HG02588 (cell line): Measurements from ENCODE around the gene BUD31.
"Not testable (repeated sequence)": the region's sequence is repeated elsewhere in the genome, so short reads cannot be mapped to it uniquely, and the experiment has no call there.

Experiments
- ATAC-seq: cut with Tn5 transposase; IDR thresholded peaks from one replicate; pipeline ENCODE4 v1.9.1; 2021; ENCODE audit warnings: mild to moderate bottlenecking, moderate library complexity; ENCODE audit not compliant: unreplicated experiment

The BUD31 gene

DNA sequence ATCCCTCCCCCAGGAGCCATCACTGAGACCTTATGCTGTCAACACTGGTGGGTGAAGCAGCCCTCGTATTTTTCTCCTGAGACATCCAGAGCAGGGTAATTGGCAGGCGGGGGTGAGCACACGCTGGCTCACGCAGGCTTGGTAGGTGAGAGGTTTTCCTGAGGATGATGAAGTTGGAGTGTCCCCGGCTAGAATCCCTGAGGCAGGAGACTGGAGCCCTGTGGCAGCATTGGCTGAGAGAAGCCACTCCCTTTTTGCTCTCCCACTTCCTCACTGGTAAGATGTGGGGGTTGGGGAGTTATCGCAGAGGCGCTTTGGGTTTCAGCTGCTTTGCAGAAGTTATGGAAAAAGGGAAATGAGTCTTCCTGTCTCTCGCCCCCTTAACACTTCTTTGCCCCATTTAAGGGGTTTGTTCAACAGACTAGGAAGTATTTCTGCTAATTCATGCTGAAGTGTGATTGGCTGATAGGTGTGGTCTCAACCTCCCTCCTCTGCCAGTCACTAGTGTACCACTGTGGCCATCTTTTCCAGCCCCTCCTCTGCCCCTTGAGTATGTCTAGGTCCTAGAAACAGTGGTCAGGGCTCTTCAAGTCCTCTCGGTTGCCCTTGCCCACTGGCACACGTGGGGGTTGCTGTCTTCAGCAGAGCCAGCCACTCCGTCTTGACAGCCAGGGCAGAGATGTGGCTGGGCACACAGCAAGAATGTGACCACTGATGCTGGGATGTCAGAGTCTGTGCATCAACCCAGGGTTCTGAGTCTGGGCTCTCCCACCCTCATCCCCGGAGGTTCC lies 28.5 kb upstream of the BUD31 start:
- peak; percentile 30 for ATAC-seq

DNA sequence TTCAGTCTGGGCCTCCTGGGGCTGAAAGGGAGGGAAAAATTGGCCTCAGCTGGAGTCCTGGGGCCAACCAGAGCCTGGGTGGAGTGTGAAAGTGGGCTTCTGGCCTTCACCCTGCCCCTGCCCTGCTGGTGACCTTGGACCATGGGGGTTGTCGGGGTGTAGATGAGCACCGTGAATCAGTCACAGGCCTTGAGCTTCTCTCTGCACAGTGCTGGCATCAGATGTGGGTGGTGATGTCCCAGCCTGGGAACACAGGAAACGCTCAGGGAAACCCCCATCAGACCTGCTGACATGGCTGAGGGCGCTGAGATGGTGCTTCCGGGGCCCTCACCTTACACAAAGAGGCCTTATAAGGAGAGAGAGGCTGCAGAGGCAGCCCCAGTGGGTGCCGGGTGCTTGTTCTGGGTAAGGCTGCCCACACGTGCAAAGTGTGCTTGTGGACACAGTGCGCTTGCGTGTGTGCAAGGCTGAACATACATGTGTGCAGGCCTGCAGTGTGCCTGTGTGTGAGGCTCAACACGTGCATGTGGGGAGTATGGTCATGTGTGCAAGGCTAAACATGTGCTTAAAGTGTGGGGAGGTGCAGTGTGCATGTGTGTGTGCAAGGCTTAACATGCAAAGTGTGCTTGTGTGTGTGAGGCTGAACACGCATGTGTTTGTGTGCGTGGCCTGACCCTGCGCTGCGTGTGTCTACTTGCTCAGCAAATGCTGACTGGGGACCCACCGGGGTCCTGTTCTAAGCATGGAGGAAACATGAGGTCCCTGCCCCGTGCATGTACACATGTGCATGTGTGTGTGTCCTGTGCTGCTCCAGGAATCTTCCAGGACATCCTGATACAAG lies 27.7 kb upstream of the BUD31 start:
- ATAC-seq = peak; percentile 85

GRCh38 chr7:99381664-99382075 lies 27.1 kb upstream of the BUD31 start:
- no peak for ATAC-seq

- no peak for ATAC-seq
Observed at GRCh38 chr7:99383203-99383602, 25.6 kb upstream of the BUD31 start.

DNA sequence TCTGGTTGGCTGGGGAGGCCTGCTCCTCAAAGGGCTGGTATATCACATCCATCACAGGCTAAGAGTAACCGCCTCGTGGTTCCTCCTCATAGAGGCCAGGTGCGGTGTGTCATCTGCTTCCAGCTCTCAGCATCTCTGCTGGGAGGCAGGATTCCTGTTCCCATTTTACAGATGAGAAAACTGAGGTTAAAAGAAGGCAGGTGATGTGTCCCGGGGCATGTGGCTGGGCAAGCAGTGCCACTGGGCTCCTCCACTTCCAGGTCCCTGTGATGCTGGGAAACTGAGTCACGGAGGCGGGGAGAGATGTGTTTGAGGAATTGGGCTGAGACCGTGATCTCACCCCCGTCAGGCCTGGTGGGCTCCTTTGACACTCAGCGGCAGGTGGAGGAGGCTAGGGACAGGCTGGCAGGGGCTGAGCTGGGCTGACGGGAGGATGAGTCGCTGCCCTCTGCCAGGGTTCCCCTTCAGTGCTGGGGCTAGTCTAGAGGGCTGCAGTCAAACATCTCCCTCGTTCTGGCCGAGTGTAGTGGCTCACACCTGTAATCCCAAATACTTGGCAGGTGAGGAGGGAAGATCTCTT lies 24.9 kb upstream of the BUD31 start:
- ATAC-seq = no peak

DNA sequence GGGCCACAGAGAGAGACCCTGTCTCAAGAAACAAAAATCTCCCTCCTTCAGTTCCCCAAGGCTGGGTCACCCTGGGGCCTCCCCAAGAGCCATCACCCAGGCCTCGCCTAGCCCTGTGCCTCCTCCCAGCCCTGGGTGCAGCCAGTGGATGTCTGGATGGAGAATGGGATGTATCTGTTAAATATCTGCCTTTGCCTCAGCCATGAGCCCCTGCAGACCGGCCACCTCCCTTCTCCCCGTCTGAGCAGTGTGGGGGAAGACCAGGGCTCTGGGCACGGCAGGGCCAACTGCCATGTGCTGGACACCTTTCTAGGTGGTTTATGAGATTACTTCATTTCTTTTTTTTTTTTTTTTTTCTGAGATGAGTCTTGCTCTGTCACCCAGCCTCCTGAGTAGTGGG lies 24.2 kb upstream of the BUD31 start:
- no peak for ATAC-seq

DNA sequence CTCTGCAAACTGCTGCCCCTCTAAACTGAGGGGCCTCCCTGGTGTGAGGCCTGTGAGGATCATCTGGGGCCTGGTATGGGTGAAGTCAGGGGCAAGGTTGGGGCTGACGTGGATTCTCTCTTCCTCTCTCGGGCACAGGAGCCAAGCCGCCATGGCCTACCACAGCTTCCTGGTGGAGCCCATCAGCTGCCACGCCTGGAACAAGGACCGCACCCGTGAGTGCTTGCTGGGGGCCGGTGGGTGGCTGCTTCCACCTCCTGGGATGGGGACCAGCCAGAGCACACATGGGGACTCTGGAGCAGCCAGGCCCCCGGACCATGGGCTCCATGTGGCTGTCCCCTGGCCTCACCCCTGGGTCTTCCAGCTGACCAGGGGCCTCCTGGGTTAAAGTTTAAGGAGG lies 23.2 kb upstream of the BUD31 start:
- ATAC-seq = no peak

DNA sequence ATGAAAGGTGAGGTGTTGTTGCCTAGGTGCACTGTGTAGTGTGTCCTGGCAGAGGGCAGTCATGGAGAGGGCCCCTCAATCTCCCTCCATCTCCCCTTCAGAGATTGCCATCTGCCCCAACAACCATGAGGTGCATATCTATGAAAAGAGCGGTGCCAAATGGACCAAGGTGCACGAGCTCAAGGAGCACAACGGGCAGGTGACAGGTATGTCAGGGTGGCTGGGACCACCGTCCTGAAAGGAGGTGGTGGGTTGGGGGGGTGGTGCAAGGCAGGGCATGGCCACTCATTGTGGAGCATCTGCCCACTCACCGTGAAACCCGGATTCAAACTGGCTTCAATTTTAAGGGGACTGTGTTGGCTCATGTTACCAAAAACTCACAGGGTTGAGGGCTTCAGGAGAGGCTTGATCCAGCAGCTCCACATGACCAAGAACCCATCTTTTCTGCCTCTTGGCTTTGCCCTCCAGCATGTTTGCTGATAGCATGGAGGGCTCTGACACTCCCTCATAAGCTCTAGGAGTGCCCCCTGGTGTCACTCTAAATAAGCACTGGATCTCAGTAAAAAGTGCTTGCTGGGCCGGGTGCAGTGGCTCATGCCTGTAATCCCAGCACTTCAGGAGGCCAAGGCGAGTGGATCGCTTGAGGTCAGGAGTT lies 22.1 kb upstream of the BUD31 start:
- ATAC-seq = no peak

DNA sequence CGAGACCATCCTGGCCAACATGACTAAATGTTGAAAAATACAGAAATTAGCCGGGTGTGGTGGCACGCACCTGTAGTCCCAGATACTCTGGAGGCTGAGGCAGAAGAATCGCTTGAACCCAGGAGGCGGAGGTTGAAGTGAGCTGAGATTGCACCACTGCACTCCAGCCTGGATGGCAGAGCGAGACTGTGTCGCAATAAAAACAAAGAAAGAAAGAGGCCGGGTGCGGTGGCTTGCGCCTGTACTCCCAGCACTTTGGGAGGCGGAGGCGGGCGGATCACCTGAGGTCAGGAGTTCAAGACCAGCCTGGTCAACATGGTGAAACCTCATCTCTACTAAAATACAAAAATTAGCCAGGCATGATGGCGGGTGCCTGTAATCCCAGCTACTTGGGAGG lies 21.5 kb upstream of the BUD31 start:
- not testable (repeated sequence) for ATAC-seq

DNA sequence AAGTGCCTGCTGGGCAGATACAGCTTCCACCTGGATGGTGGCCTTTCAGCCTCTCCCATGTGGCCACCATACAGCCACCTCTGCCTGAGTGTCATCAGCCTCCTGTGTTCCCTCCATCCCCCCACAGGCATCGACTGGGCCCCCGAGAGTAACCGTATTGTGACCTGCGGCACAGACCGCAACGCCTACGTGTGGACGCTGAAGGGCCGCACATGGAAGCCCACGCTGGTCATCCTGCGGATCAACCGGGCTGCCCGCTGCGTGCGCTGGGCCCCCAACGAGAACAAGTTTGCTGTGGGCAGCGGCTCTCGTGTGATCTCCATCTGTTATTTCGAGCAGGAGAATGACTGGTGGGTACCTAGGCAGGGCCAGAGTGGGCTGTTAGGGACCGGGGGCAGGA lies 20.9 kb upstream of the BUD31 start:
- no peak for ATAC-seq

- ATAC-seq = no peak
Observed at GRCh38 chr7:99389772-99390171, 19.0 kb upstream of the BUD31 start.

GRCh38 chr7:99390941-99391602 lies 17.7 kb upstream of the BUD31 start:
- no peak for ATAC-seq

DNA sequence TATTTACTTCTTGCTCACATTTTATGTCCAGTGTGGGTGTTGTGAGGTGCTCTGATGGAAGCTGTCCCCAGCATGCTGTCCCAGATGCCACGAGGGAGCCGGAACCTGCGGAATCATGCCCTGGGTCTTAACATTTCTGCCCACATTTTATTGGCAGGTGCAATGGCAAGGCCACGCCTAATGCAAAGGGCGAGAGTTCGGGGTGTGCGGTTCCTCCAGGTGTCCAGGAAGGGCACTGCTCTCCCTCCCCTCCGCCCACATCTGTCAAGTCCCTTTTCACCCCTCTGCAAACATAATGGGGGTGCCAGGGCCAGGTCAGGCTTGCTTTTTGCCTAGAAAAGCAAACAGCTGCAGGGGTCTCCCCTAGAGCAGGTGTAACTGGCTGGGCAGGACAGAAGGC lies 16.7 kb upstream of the BUD31 start:
- no peak for ATAC-seq

GRCh38 chr7:99392659-99393354 lies 16.0 kb upstream of the BUD31 start:
- no peak for ATAC-seq

DNA sequence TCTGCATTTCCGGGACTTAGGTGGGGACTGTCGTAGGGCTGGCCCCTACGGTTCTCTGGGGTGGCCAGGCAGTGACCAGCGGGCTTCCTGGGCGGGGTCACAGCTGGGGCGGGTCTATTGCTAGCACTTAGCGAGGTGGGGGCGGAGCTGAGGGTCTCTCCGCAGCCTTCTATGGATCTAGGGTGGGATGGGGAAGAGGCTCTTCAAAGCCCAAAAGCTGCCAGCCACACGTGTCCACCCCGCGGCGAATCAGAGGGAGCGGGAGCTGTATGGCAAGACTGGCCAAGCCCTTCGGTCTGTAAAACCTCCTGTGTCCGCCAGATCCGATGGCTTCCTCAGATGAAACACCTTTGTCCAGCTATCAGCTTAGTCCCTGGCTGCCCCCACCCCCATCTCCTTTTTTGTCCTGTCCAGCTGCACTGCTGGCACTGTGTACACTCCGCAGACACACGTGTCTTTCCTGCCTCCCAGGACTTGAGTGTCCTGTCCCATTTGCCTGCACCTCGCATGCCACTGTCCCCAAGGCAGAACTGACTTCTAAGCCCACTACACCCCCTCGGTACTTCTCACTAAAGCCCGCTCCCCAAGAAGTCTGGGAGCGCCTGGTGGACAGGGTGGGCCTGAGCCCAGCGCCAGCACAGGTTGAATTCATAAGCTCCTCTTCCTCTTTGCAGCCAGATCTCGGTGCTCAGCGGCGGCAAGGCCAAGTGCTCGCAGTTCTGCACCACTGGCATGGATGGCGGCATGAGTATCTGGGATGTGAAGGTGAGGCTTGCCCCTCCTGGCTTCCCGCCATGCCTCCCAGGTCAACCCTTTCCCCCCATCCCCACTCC lies 15.2 kb upstream of the BUD31 start:
- no peak for ATAC-seq

DNA sequence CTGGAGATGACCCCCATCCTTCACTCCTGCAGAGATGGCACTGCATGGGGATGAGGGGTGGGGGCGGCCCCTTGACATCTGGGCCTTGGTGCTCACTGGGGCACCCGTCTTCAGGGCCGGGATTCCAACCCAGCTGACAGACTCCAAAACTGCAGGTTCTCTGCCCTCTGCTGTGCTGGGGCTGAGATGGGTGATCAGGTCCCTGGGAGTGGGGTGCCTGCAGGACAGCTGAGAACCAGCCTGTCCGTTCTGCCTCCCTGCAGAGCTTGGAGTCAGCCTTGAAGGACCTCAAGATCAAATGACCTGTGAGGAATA lies 14.6 kb upstream of the BUD31 start:
- no peak for ATAC-seq

DNA sequence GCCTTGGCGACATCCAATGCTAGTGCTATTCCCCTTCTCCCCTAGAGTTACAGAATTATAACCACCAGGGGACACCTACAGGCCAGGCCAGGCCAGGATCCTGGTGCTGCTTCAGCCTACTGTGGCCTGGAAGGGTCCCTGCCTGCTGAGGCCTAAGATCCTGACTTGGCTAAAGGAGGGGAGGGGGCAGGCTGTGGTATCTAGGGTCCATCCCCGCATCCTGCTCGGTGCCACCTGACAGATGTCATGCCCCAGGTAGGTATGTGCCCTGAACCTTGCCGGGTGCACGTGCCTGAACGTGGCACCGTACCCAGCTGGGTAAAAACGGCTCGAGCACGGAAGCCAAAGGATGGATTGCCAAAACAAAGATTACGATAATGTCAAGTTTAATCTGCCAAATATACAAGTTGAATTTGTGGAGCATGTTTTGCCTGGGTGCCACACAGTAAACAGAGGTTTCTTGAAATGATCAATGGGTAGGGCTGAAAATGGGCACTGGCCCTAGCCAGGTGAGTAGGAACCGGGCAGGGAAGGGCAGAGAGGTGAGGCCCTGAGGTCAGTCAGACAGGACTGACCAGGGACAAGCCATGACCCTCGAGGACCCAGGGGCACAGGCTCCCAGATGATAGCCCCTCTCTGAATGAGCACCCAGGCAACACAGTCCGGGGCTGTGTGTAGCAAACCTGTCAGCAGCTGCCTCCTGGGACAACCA lies 13.0 kb upstream of the BUD31 start:
- ATAC-seq = no peak

DNA sequence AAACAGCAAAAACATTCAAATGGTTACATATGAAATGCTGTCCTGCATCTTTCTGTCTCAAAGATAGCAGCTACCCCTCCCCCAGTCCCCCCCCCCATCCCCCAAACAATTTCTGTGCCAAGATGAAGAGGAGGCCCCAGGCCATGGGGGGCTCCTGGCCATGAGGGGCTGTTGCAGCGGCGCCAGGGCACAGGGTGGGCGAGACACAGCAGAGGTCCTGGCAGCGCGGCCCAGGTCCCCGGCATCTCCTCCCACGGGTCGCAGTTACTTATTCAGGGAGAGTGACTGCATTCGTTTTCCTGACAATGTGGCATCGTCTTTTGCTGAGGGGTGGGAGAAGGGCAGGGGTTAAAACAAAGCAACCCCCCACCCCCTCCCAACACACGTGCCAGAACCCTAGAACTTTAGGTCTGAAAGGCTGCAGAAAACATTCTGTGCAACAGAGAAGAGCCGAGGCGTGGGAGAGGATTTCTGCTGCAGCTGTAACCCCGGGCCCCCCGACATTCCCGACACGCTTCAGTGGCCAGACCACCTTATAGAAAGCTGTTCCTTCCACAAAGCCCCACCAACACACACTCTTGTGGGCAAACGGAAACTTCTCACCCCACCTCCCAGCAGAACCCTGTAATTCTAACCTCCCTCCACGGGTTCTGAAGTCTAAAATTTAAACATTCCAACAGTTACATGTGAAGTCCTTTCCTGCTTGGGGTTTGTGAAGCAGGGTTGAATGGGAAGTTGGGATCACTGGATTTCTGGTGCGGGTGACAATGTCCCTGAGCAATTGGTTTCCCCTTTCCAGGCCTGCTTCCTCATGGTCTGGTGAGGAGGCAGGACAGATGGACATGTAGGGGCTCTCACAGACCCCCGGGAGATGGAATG lies 12.1 kb upstream of the BUD31 start:
- ATAC-seq = no peak
